ENCODE measurements around the gene NHLRC1. TPM values are rescaled to one million over a fixed set of nuclear protein-coding genes. Genes with fewer than 3 reads are reported as not detected.

The NHLRC1 gene
- total and polyA plus RNA-seq, 2 of the 13 experiments (the other 11 are each of a cell fraction or from before 2014, with no cell fraction given), result 0.04 to 0.11 TPM

GRCh38 chr6:18088419-18089296 is 33.8 kb downstream of the NHLRC1 start (continued):
- no peak for TF ChIP-seq SNAPC4 (CRISPR knock-in tag; IDR thresholded peaks at IDR 0.05)

GRCh38 chr6:18087396-18088165 is 34.9 kb downstream of the NHLRC1 start:
- Histone ChIP-seq H3K36me3 (replicated peaks in 1 of 2; ENCODE audit: control insufficient read depth in 1 of 2, insufficient read depth in 2 of 2, low read length in 2 of 2) (no peaks in the 10 kb centered on the region), H3K4me1 (ENCODE audit: insufficient read depth, low read length) (no peaks in the 10 kb centered on the region), H3K9ac (ENCODE audit: insufficient read depth, low read depth, low read length) (no peak overlapping the region), H2AFZ (ENCODE audit: low read length) (no peak overlapping the region), H3K4me2 (ENCODE audit: low read depth, low read length) (no peak overlapping the region), H3K27ac (ENCODE audit: extremely low read length, insufficient read depth, low read length) (no peak overlapping the region), H3K27me3 (ENCODE audit: control insufficient read depth in 1 of 2, insufficient read depth in 2 of 2, low read length in 2 of 2) (no peaks in the 10 kb centered on the region), H3K4me3 (replicated peaks in 1 of 3; ENCODE audit: insufficient read depth in 1 of 3, low read depth in 2 of 3, low read length in 3 of 3) (no peak overlapping the region), H3K9me3 (ENCODE audit: low read length) (peaks cover 18% of the 10 kb centered on the region; the same call in 1 of the 2 replicates), H3K79me2 (ENCODE audit: insufficient read depth, low read length) (no peaks in the 10 kb centered on the region), H4K20me1 (ENCODE audit: insufficient read depth, low read length) (no peaks in the 10 kb centered on the region)
- intact Hi-C loops (cut with micrococcal nuclease; ENCODE audit: unreplicated experiment) (no loop called here), in situ Hi-C loops (cut with HindIII; ENCODE audit: extremely low pct_ligation_motif_present, low pct_unique_long_range_greater_than_20kb) (no loop called here)
- DNase-seq (ENCODE audit: low spot score) (no peak), ATAC-seq (no peak), FAIRE-seq (no peak)
- ChIA-PET POLR2A (no interaction called here), CTCF (ENCODE audit: low intra/inter-chr PET ratio, low total read pairs) (no interaction called here)
- BruUV-seq (replicated peaks), result no TSS peak
- 25% methylated on average over 5 of the region's 5 CpGs for WGBS (ENCODE audit: low lambda C conversion rate)
- TF ChIP-seq CERS6 (CRISPR knock-in tag; IDR thresholded peaks at IDR 0.05), result no peak
- TF ChIP-seq ZNF136 (CRISPR knock-in tag; IDR thresholded peaks at IDR 0.05; ENCODE audit: low read depth), result no peak
- TF ChIP-seq ZBTB26 (CRISPR knock-in tag; IDR thresholded peaks at IDR 0.05; ENCODE audit: borderline replicate concordance), result no peak
- no peak for TF ChIP-seq FOXK2 (IDR thresholded peaks at IDR 0.05)
- TF ChIP-seq HDAC1 (CRISPR knock-in tag; IDR thresholded peaks at IDR 0.05), result no peak
- TF ChIP-seq STAG1 (CRISPR knock-in tag; IDR thresholded peaks at IDR 0.05), result no peak
- TF ChIP-seq AGO2 (optimal IDR thresholded peaks at IDR 0.05; ENCODE audit: low read depth, low read length), result no peak
- TF ChIP-seq ZNF460 (CRISPR knock-in tag; IDR thresholded peaks at IDR 0.05; ENCODE audit: borderline replicate concordance), result no peak
- no peak for TF ChIP-seq PAX8 (CRISPR knock-in tag; IDR thresholded peaks at IDR 0.05; ENCODE audit: borderline replicate concordance)
- no peak for TF ChIP-seq BCL6 (CRISPR knock-in tag; IDR thresholded peaks at IDR 0.05)
